Esophagus squamous epithelium (tissue), 4 donors: ENCODE results near the gene SLC17A7.

Experiments used
- POLR2A ChIP-seq, 4 donors: fragments of 450-650 bp; IDR thresholded peaks; one replicate each; pipeline ENCODE4 v1.6.1; 2017; ENCODE audit warnings: antibody characterized with exemption in 4 of 4, mild to moderate bottlenecking in 4 of 4, moderate library complexity in 3 of 4
- TF ChIP-seq, protein P1 (sequence below), 6 experiments: fragments of 450-650 bp in 4 of 6; fragments of 200-600 bp in 2 of 6; sonication (generic) in 2 of 6; IDR thresholded peaks; one replicate each; pipeline ENCODE4 v1.5.1; 2016 to 2019; ENCODE audit warnings: antibody characterized with exemption in 6 of 6, mild to moderate bottlenecking in 4 of 6, moderate library complexity in 4 of 6

DNA sequence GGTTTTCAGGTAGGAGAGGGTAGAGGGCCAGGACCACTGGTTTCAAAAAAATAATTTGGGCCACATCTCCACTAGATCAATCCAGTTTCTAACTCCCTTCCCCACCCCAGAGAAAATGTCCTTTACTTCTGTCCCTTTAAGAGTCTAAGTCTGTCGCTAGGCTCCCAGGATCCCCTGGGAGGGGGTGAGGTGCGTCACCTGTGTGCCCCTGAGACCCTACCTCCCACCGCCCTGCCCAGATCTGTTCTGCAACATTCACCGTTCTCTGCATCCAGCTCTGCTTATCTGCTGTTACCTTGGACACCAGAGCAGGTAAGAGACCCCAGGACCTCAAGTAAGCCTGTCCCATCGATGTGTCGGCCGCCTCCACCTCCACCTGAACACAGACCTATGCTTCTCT is 16.1 kb downstream of the SLC17A7 start, which contains the start of gene GFY:
- TF ChIP-seq, protein P1, sequence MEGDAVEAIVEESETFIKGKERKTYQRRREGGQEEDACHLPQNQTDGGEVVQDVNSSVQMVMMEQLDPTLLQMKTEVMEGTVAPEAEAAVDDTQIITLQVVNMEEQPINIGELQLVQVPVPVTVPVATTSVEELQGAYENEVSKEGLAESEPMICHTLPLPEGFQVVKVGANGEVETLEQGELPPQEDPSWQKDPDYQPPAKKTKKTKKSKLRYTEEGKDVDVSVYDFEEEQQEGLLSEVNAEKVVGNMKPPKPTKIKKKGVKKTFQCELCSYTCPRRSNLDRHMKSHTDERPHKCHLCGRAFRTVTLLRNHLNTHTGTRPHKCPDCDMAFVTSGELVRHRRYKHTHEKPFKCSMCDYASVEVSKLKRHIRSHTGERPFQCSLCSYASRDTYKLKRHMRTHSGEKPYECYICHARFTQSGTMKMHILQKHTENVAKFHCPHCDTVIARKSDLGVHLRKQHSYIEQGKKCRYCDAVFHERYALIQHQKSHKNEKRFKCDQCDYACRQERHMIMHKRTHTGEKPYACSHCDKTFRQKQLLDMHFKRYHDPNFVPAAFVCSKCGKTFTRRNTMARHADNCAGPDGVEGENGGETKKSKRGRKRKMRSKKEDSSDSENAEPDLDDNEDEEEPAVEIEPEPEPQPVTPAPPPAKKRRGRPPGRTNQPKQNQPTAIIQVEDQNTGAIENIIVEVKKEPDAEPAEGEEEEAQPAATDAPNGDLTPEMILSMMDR (IDR thresholded peaks at IDR 0.05): no peak
- TF ChIP-seq POLR2A (IDR thresholded peaks at IDR 0.05): no peak
